ENCODE results near the gene CTDP1. TPM values are rescaled to one million over a fixed set of nuclear protein-coding genes. Genes with fewer than 3 reads are reported as not detected.

The CTDP1 gene
- total RNA-seq, 1 experiment from 2014 or later, result 24.9 TPM

DNA sequence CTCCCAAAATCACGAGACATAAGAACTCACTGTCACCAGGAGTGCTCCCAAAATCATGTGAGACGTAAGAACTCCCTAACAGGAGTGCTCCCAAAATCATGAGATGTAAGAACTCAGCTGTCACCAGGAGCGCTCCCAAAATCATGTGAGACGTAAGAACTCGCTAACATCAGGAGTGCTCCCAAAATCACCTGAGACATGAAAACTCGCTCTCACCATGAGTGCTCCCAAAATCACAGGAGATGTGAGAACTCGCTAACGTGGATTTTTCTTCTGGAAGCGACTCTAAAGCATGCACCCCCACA, 53.1 kb downstream of the CTDP1 start:
- Histone ChIP-seq H4K20me1 (ENCODE audit: insufficient read depth) (no peaks in the 10 kb centered on the region), H3K9me2 (ENCODE audit: insufficient read depth) (no peaks in the 10 kb centered on the region), H3K9ac (ENCODE audit: low read length) (no peak overlapping the region), H3K79me2 (ENCODE audit: insufficient read depth, low read length) (peaks cover 2% of the 10 kb centered on the region; the same call in 1 of the 2 replicates), H3K4me3 (replicated peaks in 1 of 2; ENCODE audit: low read depth in 1 of 2, low read length in 2 of 2) (no peak overlapping the region), H3K9me3 (ENCODE audit: control insufficient read depth in 1 of 2, insufficient read depth in 1 of 2, low read depth in 1 of 2, low read length in 2 of 2) (peaks cover 5 to 15% of the 10 kb centered on the region in 2 experiments; a peak in 3 of 4 replicates), H3K36me3 (ENCODE audit: control insufficient read depth in 1 of 2, insufficient read depth in 2 of 2, low read length in 2 of 2) (peaks cover 7 to 71% of the 10 kb centered on the region in 2 experiments), H3K4me2 (ENCODE audit: low read length) (no peak overlapping the region), H2AFZ (ENCODE audit: low read depth, low read length, poor library complexity, severe bottlenecking) (no peak overlapping the region), H3K4me1 (ENCODE audit: control insufficient read depth in 1 of 2, insufficient read depth in 2 of 2, low read length in 2 of 2) (no peaks in the 10 kb centered on the region), H3K27me3 (ENCODE audit: insufficient read depth, low read length) (no peaks in the 10 kb centered on the region), H3K27ac (ENCODE audit: low read depth, low read length) (no peak overlapping the region)
- ChIA-PET CTCF (no interaction called here), RAD21 (ENCODE audit: low non-redundant PET in 1 of 2, low total read pairs in 2 of 2, uncharacterized antibody in 2 of 2, unreplicated experiment in 2 of 2) (no interaction called here), POLR2A (no interaction called here)
- intact Hi-C loops (cut with micrococcal nuclease), result no loop called here
- no peak for ATAC-seq
- no peak for DNase-seq (ENCODE audit: low read depth, low spot score)
- BruUV-seq (replicated peaks), result no TSS peak
- TF ChIP-seq POLR2A (IDR thresholded peaks at IDR 0.05; ENCODE audit: borderline replicate concordance, extremely low read depth, insufficient read depth, insufficient read length) (no peak), ZFX (IDR thresholded peaks at IDR 0.05) (no peak), CEBPB (IDR thresholded peaks at IDR 0.05; ENCODE audit: low read depth) (no peak), POLR2AphosphoS5 (IDR thresholded peaks at IDR 0.05; ENCODE audit: low read depth, low read length) (no peak), ZNF274 (IDR thresholded peaks at IDR 0.05; ENCODE audit: low read depth, low read length) (no peak; the same call in 1 of the 2 replicates), EZH2 (IDR thresholded peaks at IDR 0.05) (no peak), FOSL1 (IDR thresholded peaks at IDR 0.05; ENCODE audit: low read depth) (no peak)
- TF ChIP-seq, protein P1, sequence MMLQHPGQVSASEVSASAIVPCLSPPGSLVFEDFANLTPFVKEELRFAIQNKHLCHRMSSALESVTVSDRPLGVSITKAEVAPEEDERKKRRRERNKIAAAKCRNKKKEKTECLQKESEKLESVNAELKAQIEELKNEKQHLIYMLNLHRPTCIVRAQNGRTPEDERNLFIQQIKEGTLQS (IDR thresholded peaks at IDR 0.05), result no peak
- TF ChIP-seq, protein P2, sequence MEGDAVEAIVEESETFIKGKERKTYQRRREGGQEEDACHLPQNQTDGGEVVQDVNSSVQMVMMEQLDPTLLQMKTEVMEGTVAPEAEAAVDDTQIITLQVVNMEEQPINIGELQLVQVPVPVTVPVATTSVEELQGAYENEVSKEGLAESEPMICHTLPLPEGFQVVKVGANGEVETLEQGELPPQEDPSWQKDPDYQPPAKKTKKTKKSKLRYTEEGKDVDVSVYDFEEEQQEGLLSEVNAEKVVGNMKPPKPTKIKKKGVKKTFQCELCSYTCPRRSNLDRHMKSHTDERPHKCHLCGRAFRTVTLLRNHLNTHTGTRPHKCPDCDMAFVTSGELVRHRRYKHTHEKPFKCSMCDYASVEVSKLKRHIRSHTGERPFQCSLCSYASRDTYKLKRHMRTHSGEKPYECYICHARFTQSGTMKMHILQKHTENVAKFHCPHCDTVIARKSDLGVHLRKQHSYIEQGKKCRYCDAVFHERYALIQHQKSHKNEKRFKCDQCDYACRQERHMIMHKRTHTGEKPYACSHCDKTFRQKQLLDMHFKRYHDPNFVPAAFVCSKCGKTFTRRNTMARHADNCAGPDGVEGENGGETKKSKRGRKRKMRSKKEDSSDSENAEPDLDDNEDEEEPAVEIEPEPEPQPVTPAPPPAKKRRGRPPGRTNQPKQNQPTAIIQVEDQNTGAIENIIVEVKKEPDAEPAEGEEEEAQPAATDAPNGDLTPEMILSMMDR (IDR thresholded peaks at IDR 0.05 in 2 of 3, conservative IDR thresholded peaks at IDR 0.05 in 1 of 3; ENCODE audit: borderline replicate concordance in 1 of 3, insufficient read depth in 1 of 3, low read depth in 2 of 3, low read length in 2 of 3), result no peak
